H9 (cell line): ENCODE results near the gene ZMAT3. TPM values are rescaled to one million over a fixed set of nuclear protein-coding genes. Genes with fewer than 3 reads are reported as not detected.

Source experiments
- DNase-seq: peaks from one replicate; pipeline ENCODE4 v3.0.0-alpha.2; 2017
- H2AFZ ChIP-seq: one replicate; pipeline ENCODE4 v1.6.1; 2013; ENCODE audit warnings: mild to moderate bottlenecking, low read length, control low read depth, moderate library complexity
- H2AK5ac ChIP-seq: 2 replicates; pipeline ENCODE4 v1.6.1; 2013; ENCODE audit warnings: low read length, control low read depth, mixed read lengths; ENCODE audit not compliant: insufficient read length
- H2BK120ac ChIP-seq: one replicate; pipeline ENCODE4 v1.6.1; 2013; ENCODE audit warnings: low read depth, mild to moderate bottlenecking, low read length, control low read depth, inconsistent platforms; ENCODE audit not compliant: poor library complexity, severe bottlenecking
- H2BK12ac ChIP-seq: 2 replicates; pipeline ENCODE4 v1.6.1; 2013; ENCODE audit warnings: low read length, control low read depth, mixed read lengths, low read depth; ENCODE audit not compliant: insufficient read length
- H2BK15ac ChIP-seq: 2 replicates; pipeline ENCODE4 v1.6.1; 2013; ENCODE audit warnings: low read depth, low read length, control low read depth
- H2BK20ac ChIP-seq: one replicate; pipeline ENCODE4 v1.6.1; 2013; ENCODE audit warnings: low read depth, mild to moderate bottlenecking, low read length, control low read depth, inconsistent platforms; ENCODE audit not compliant: poor library complexity, severe bottlenecking
- H2BK5ac ChIP-seq: 2 replicates; pipeline ENCODE4 v1.6.1; 2013; ENCODE audit warnings: low read length, control low read depth, mixed read lengths; ENCODE audit not compliant: insufficient read length
- H3K14ac ChIP-seq: 2 replicates; pipeline ENCODE4 v1.6.1; 2013; ENCODE audit warnings: low read length, control low read depth; ENCODE audit not compliant: insufficient read depth
- H3K18ac ChIP-seq: 2 replicates; pipeline ENCODE4 v1.6.1; 2013; ENCODE audit warnings: low read depth, mild to moderate bottlenecking, mixed read lengths, low read length, control low read depth; ENCODE audit not compliant: insufficient read length
- H3K23ac ChIP-seq: 2 replicates; pipeline ENCODE4 v1.6.1; 2013; ENCODE audit warnings: low read length, control low read depth, mixed read lengths, low read depth; ENCODE audit not compliant: insufficient read length
- H3K23me2 ChIP-seq: 2 replicates; pipeline ENCODE4 v1.6.1; 2013; ENCODE audit warnings: low read depth, mild to moderate bottlenecking, mixed read lengths, low read length, control low read depth; ENCODE audit not compliant: insufficient read length, poor library complexity, severe bottlenecking
- H3K27ac ChIP-seq: 2 replicates; pipeline ENCODE4 v1.5.1; 2013; ENCODE audit warnings: low read length, control low read depth, mixed read lengths, low read depth; ENCODE audit not compliant: insufficient read length
- H3K27me3 ChIP-seq: 2 replicates; pipeline ENCODE4 v1.6.1; 2013; ENCODE audit warnings: low read length, control low read depth, inconsistent platforms; ENCODE audit not compliant: insufficient read depth
- H3K4ac ChIP-seq: 2 replicates; pipeline ENCODE4 v1.6.1; 2013; ENCODE audit warnings: low read depth, mild to moderate bottlenecking, control low read depth, inconsistent platforms, low read length, moderate library complexity
- H3K4me1 ChIP-seq: 2 replicates; pipeline ENCODE4 v1.6.1; 2013; ENCODE audit warnings: low read length, control low read depth, inconsistent platforms; ENCODE audit not compliant: insufficient read depth
- H3K4me2 ChIP-seq: 2 replicates; pipeline ENCODE4 v1.6.1; 2013; ENCODE audit warnings: low read length, control low read depth, mixed read lengths; ENCODE audit not compliant: insufficient read length, insufficient read depth
- H3K56ac ChIP-seq: 2 replicates; pipeline ENCODE4 v1.6.1; 2013; ENCODE audit warnings: low read depth, mild to moderate bottlenecking, mixed read lengths, low read length, control low read depth; ENCODE audit not compliant: insufficient read length
- H3K79me1 ChIP-seq: 2 replicates; pipeline ENCODE4 v1.6.1; 2013; ENCODE audit warnings: low read depth, mild to moderate bottlenecking, moderate library complexity, low read length, control low read depth, inconsistent platforms; ENCODE audit not compliant: insufficient read depth, poor library complexity, severe bottlenecking
- H3K79me2 ChIP-seq: 2 replicates; pipeline ENCODE4 v1.6.1; 2013; ENCODE audit warnings: low read length, control low read depth, inconsistent platforms; ENCODE audit not compliant: insufficient read depth
- H3K9ac ChIP-seq: 2 replicates; pipeline ENCODE4 v1.6.1; 2013; ENCODE audit warnings: low read length, control low read depth, mixed read lengths; ENCODE audit not compliant: insufficient read length; ENCODE audit errors: extremely low read depth
- H3K9me3 ChIP-seq: one replicate; pipeline ENCODE4 v1.6.1; 2013; ENCODE audit warnings: low read depth, low read length, inconsistent platforms; ENCODE audit not compliant: control insufficient read depth
- H3T11ph ChIP-seq: one replicate; pipeline ENCODE4 v1.6.1; 2013; ENCODE audit warnings: mild to moderate bottlenecking, low read length, control low read depth, inconsistent platforms
- H4K20me1 ChIP-seq: one replicate; pipeline ENCODE4 v1.6.1; 2013; ENCODE audit not compliant: control insufficient read depth, insufficient read length, insufficient read depth
- H4K5ac ChIP-seq: 2 replicates; pipeline ENCODE4 v1.6.1; 2013; ENCODE audit warnings: low read depth, mild to moderate bottlenecking, mixed read lengths, low read length, control low read depth; ENCODE audit not compliant: insufficient read length
- H4K8ac ChIP-seq: replicated peaks from 2 replicates; pipeline ENCODE4 v1.6.1; 2013; ENCODE audit warnings: low read length, control low read depth, mixed read lengths, low read depth; ENCODE audit not compliant: insufficient read length
- H4K91ac ChIP-seq: 2 replicates; pipeline ENCODE4 v1.6.1; 2013; ENCODE audit warnings: low read depth, mild to moderate bottlenecking, moderate library complexity, mixed read lengths, low read length, control low read depth; ENCODE audit not compliant: insufficient read length
- H3K27ac Mint-ChIP-seq, 3 experiments: 2 replicates in 2 of 3; 3 replicates in 1 of 3; pipeline ENCODE4 v1.8.0; 2020 to 2021; ENCODE audit warnings: mixed read lengths in 3 of 3, mild to moderate bottlenecking in 1 of 3, moderate library complexity in 1 of 3
- H3K27me3 Mint-ChIP-seq: 2 replicates; pipeline ENCODE4 v1.8.0; 2021; ENCODE audit warnings: low read depth, mild to moderate bottlenecking, moderate library complexity, mixed read lengths
- H3K36me3 Mint-ChIP-seq, 3 experiments: 2 replicates in 2 of 3; 3 replicates in 1 of 3; pipeline ENCODE4 v1.8.0; 2020 to 2021; ENCODE audit warnings: low read depth in 3 of 3, mixed read lengths in 3 of 3; ENCODE audit not compliant: insufficient read depth in 1 of 3
- H3K4me1 Mint-ChIP-seq, 2 experiments: 2 replicates each; pipeline ENCODE4 v1.8.0; 2020; ENCODE audit warnings: mixed read lengths in 2 of 2
- H3K4me3 Mint-ChIP-seq, 2 experiments: 2 replicates in 1 of 2; 3 replicates in 1 of 2; pipeline ENCODE4 v1.8.0; 2020 to 2021; ENCODE audit warnings: mild to moderate bottlenecking in 2 of 2, mixed read lengths in 2 of 2, moderate library complexity in 1 of 2
- H3K9me3 Mint-ChIP-seq, 2 experiments: 2 replicates in 1 of 2; 3 replicates in 1 of 2; pipeline ENCODE4 v1.8.0; 2020; ENCODE audit warnings: mild to moderate bottlenecking in 2 of 2, mixed read lengths in 2 of 2, moderate library complexity in 1 of 2
- WGBS: extraction: QIAGEN DNeasy Blood & Tissue Kit; methylation state at CpG from one replicate; pipeline ENCODE4 v1.1.7; 2013; ENCODE audit warnings: missing lambda C conversion rate, low lambda C conversion rate, mixed read lengths; ENCODE audit not compliant: insufficient read length; ENCODE audit errors: extremely low coverage; 5-methylcytosine and 5-hydroxymethylcytosine counted together
- total RNA-seq: library from RNA; stranded (reverse); gene quantifications from 2 replicates; pipeline ENCODE4 v1.2.1, GENCODE V29; 2021
- TF ChIP-seq, protein P1 (sequence below): fragments of 200-600 bp; sonication (generic); conservative IDR thresholded peaks from 3 replicates; pipeline ENCODE4 v1.8.0; 2021; ENCODE audit warnings: antibody characterized with exemption, mild to moderate bottlenecking

ZMAT3 gene
- total RNA-seq, 1 experiment from 2014 or later, result 9.4 TPM

DNA sequence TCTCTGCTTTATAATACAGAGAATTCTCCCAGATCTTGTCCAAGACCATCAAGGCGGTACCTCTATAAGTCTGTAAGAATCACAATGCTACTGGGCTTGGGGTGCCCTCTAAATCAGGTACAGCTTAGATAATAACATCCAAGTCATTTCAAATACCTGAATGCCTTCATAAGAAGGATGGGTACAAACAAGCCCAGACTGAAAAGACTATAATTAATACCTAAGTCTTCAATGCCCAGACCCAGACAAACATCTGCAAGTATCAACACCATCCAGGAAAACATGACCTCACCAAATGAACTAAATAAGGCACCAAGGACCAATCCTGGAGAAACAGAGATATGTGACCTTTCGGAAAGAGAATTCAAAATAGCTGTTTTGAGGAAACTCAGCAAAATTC, 65.9 kb downstream of the ZMAT3 start:
- Histone ChIP-seq H2AK5ac (no peak overlapping the region), H3K9me3 (no peaks in the 10 kb centered on the region), H4K5ac (no peak overlapping the region), H2BK5ac (no peak overlapping the region), H3K27ac (no peak overlapping the region), H3T11ph (no peak overlapping the region), H2BK120ac (no peak overlapping the region), H3K4me1 (no peaks in the 10 kb centered on the region; the same call in 1 of the 2 replicates), H3K18ac (no peak overlapping the region), H4K91ac (no peak overlapping the region), H4K20me1 (no peaks in the 10 kb centered on the region), H3K23ac (no peak overlapping the region), H3K23me2 (no peaks in the 10 kb centered on the region), H2BK12ac (no peak overlapping the region), H3K56ac (no peak overlapping the region), H2AFZ (no peak overlapping the region), H4K8ac (no peak overlapping the region), H3K79me2 (no peaks in the 10 kb centered on the region), H3K14ac (no peak overlapping the region), H3K9ac (no peak overlapping the region), H3K79me1 (no peaks in the 10 kb centered on the region), H2BK20ac (no peak overlapping the region), H3K27me3 (no peaks in the 10 kb centered on the region), H3K4me2 (no peak overlapping the region), H2BK15ac (no peak overlapping the region), H3K4ac (no peak overlapping the region)
- no CpG with 5 or more reads among the region's 2 CpGs for WGBS
- DNase-seq, result no peak
- no peaks in the 10 kb centered on the region for H3K4me1 Mint-ChIP-seq
- no peak overlapping the region for H3K4me3 Mint-ChIP-seq
- no peaks in the 10 kb centered on the region for H3K27me3 Mint-ChIP-seq
- H3K9me3 Mint-ChIP-seq, result peaks cover 6 to 7% of the 10 kb centered on the region in 2 experiments; a peak in 4 of 5 replicates
- TF ChIP-seq, protein P1, sequence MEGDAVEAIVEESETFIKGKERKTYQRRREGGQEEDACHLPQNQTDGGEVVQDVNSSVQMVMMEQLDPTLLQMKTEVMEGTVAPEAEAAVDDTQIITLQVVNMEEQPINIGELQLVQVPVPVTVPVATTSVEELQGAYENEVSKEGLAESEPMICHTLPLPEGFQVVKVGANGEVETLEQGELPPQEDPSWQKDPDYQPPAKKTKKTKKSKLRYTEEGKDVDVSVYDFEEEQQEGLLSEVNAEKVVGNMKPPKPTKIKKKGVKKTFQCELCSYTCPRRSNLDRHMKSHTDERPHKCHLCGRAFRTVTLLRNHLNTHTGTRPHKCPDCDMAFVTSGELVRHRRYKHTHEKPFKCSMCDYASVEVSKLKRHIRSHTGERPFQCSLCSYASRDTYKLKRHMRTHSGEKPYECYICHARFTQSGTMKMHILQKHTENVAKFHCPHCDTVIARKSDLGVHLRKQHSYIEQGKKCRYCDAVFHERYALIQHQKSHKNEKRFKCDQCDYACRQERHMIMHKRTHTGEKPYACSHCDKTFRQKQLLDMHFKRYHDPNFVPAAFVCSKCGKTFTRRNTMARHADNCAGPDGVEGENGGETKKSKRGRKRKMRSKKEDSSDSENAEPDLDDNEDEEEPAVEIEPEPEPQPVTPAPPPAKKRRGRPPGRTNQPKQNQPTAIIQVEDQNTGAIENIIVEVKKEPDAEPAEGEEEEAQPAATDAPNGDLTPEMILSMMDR, result no peak
- H3K36me3 Mint-ChIP-seq, result no peaks in the 10 kb centered on the region
- no peak overlapping the region for H3K27ac Mint-ChIP-seq
